ENCODE results near the gene CD300E. TPM values are rescaled to one million over a fixed set of nuclear protein-coding genes. Genes with fewer than 3 reads are reported as not detected.

CD300E gene
- not detected in 2 replicates for total RNA-seq

DNA sequence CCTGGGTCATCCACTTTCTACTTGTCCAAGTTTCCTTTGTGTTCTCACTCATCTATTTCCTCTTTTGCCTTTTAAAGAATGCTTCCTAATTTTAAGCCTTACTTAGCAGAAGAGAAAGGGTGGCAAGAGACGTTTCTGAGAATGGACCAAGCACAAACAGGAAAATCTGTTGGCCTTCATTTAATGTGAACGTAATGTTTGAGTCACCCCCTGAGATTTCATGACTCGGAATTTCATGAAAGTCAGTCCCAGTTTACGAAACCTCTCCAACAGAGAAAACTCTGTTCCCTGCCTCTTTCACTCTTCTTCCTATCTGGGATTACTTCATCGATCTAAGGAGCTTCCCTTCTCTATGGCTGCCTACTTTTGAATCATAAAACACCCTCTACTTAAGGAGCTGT lies at the start of gene CD300E:
TSS of gene CD300E (minus strand) at position 46 of the 401 bp plus-strand sequence. CDS start 117 bp downstream, outside the sequence.

DNA sequence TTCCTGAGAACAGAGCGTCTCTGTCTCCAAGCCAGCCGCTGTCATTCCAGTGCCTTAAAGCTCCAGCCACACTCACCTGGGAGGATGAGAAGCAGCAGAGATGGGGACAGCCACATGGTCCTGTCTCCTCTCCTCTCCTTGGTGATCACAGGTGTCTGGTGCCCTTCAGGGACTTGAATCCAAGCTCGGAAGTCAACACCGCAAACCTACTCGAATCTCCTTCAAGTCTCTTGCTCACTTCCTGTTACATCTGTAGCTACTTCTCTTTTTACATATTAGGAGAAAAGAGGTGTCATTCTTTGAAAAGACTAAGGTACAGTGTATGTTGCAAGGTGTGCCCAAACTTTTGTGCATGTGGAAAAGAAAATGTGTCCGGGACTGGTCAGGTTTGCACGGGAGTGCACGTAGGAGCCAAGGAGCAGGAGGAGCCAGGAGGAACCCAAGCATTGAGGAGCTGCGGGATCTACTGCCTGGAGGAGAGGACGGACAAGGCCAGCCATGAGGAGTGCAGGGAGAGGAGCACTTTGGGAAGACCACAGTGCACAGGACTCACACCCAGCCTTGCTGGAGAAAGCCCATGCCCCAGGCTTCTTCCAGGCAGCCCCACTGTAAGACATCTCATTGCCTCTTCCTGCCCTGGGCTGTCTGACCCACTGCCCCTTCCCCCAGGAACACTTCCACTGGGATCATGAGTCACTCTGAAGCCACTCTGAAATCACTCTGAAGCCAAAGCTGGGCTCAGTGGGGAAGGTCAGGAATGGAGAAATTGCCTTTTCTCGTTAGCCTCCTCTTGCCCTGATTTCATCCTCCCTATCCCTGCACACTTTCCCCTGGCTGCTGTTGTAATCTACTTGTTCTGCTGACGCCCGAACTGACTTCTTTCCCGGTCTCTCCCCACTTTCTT lies 31.2 kb downstream of the CD300E start, which contains the start of gene CD300LD:
TSS of gene CD300LD (minus strand) at position 197 of the 904 bp plus-strand sequence. CDS start at position 116, 81 bp downstream.

DNA sequence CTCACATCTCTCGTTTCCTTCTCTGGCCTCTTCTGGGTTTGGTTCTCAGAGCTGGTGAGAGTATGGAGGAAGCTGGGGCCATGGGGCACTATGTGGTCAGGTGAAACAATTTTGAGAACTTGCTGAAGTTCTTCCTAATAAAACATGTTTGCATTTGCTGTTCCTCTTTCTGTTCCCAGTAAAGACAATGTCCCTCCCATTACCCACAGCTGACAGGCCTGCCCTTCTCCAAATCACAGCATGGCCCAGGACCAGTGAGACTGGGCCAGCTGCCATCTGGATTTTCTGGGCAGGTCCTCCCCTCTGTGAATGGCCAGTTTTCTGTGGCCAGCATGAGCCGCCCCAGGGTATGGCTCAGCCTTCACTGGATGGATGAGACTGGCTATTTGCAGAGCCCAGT lies 56.1 kb downstream of the CD300E start, which contains the start of gene CD300H:
TSS of gene CD300H (minus strand) at position 113 of the 400 bp plus-strand sequence.

Other genes starting within 250 kb of the CD300E start
- 1.3 and 1.6 TPM in 2 replicates for gene GPRC5C, start 191.7 kb downstream of the CD300E start, total RNA-seq
- gene CD300A, start 157.1 kb downstream of the CD300E start, total RNA-seq = not detected in 2 replicates
- gene CD300LB, start 92.3 kb downstream of the CD300E start, total RNA-seq = not detected in 2 replicates
- gene CD300C, start 77.6 kb downstream of the CD300E start, total RNA-seq = not detected in 2 replicates
- not detected in 2 replicates for gene CD300H, start 56.2 kb downstream of the CD300E start, total RNA-seq
- not detected in 2 replicates for gene CD300LD, start 31.5 kb downstream of the CD300E start, total RNA-seq
- gene CD300LF, start 89.2 kb upstream of the CD300E start, total RNA-seq = not detected in 2 replicates
- gene RAB37, start 113.5 kb upstream of the CD300E start, total RNA-seq = 0.67 and 0.89 TPM in 2 replicates
- 36.0 and 40.7 TPM in 2 replicates for gene NHERF1, start 124.9 kb upstream of the CD300E start, total RNA-seq
- 23.2 and 24.4 TPM in 2 replicates for gene NAT9, start 152.6 kb upstream of the CD300E start, total RNA-seq
- not detected in 2 replicates for gene GRIN2C, start 236.1 kb upstream of the CD300E start, total RNA-seq
- 31.1 and 32.1 TPM in 2 replicates for gene FDXR, start 249.3 kb upstream of the CD300E start, total RNA-seq